ENCODE results near the gene POLR1A. TPM values are rescaled to one million over a fixed set of nuclear protein-coding genes. Genes with fewer than 3 reads are reported as not detected.

The POLR1A gene
- polyA plus RNA-seq, 3 donors: 0.45 to 2.1 (median 1.6) TPM

- 84% methylated on average over 5 of the region's 7 CpGs for WGBS (ENCODE audit: insufficient coverage)
- Mint-ChIP-seq H3K27me3 (ENCODE audit: low read depth in 3 of 3) (no peaks in the 10 kb centered on the region), H3K36me3 (peaks cover 17 to 18% of the 10 kb centered on the region in 2 donors), H3K4me3 (no peak overlapping the region), H3K4me1 (peaks cover 36% of the 10 kb centered on the region), H3K27ac (no peak overlapping the region), H3K9me3 (peaks cover 0 to 3% (median 0%) of the 10 kb centered on the region in 7 donors)
- Histone ChIP-seq H3K27ac (ENCODE audit: low read depth in 1 of 2, low read length in 2 of 2) (no peak overlapping the region), H3K27me3 (ENCODE audit: control insufficient read depth in 2 of 2, insufficient read depth in 2 of 2, low read length in 2 of 2) (no peaks in the 10 kb centered on the region), H2AFZ (ENCODE audit: insufficient read depth, low read depth, low read length, poor library complexity, severe bottlenecking) (no peak overlapping the region), H4K20me1 (ENCODE audit: insufficient read depth, low read length) (no peaks in the 10 kb centered on the region), H3K36me3 (replicated peaks in 1 of 2; ENCODE audit: control insufficient read depth in 1 of 2, insufficient read depth in 2 of 2, low read length in 2 of 2) (peaks cover 7 to 8% of the 10 kb centered on the region in 2 donors), H3K9ac (ENCODE audit: insufficient read depth, low read length, poor library complexity, severe bottlenecking) (no peak overlapping the region), H3K4me2 (replicated peaks; ENCODE audit: extremely low read depth, low read length, poor library complexity, severe bottlenecking) (no peak overlapping the region), H3K79me2 (ENCODE audit: insufficient read depth, low read length) (no peaks in the 10 kb centered on the region), H3K9me3 (replicated peaks in 1 of 2; ENCODE audit: control insufficient read depth in 1 of 2, insufficient read depth in 1 of 2, low read length in 2 of 2) (no peaks in the 10 kb centered on the region), H3K4me3 (replicated peaks in 1 of 3; ENCODE audit: low read depth in 2 of 3, low read length in 3 of 3) (no peak overlapping the region), H3K4me1 (ENCODE audit: control insufficient read depth in 1 of 2, insufficient read depth in 2 of 2, low read length in 2 of 2) (peaks cover 29 to 36% of the 10 kb centered on the region in 2 donors)
- no peak for DNase-seq
- TF ChIP-seq CTCF (IDR thresholded peaks at IDR 0.05): no peak
- intact Hi-C loops (cut with micrococcal nuclease): no loop called here
Observed at GRCh38 chr2:86020984-86021383, 84.7 kb downstream of the POLR1A start.

- no peak overlapping the region for H3K4me3 ChIP-seq (replicated peaks in 1 of 3; ENCODE audit: low read depth in 2 of 3, low read length in 3 of 3)
- no peaks in the 10 kb centered on the region for H3K79me2 ChIP-seq (ENCODE audit: insufficient read depth, low read length)
- TF ChIP-seq CTCF (IDR thresholded peaks at IDR 0.05): no peak
- no peak overlapping the region for H3K9ac ChIP-seq (ENCODE audit: insufficient read depth, low read length, poor library complexity, severe bottlenecking)
- Mint-ChIP-seq H3K4me1 (peaks cover 47% of the 10 kb centered on the region), H3K27me3 (ENCODE audit: low read depth in 3 of 3) (no peaks in the 10 kb centered on the region), H3K36me3 (peaks cover 7 to 10% of the 10 kb centered on the region in 2 donors), H3K9me3 (peaks cover 6 to 13% (median 8%) of the 10 kb centered on the region in 7 donors), H3K4me3 (no peak overlapping the region), H3K27ac (peak overlapping the region in 5 of 7 donors; percentile 52 to 97 (median 75))
- no peak overlapping the region for H3K4me2 ChIP-seq (replicated peaks; ENCODE audit: extremely low read depth, low read length, poor library complexity, severe bottlenecking)
- H3K4me1 ChIP-seq (ENCODE audit: control insufficient read depth in 1 of 2, insufficient read depth in 2 of 2, low read length in 2 of 2): peaks cover 39 to 48% of the 10 kb centered on the region in 2 donors
- no peak for DNase-seq
- 93% methylated on average over 3 of the region's 5 CpGs for WGBS (ENCODE audit: insufficient coverage)
- no peaks in the 10 kb centered on the region for H3K27me3 ChIP-seq (ENCODE audit: control insufficient read depth in 2 of 2, insufficient read depth in 2 of 2, low read length in 2 of 2)
- no peaks in the 10 kb centered on the region for H3K36me3 ChIP-seq (replicated peaks in 1 of 2; ENCODE audit: control insufficient read depth in 1 of 2, insufficient read depth in 2 of 2, low read length in 2 of 2)
- H3K9me3 ChIP-seq (replicated peaks in 1 of 2; ENCODE audit: control insufficient read depth in 1 of 2, insufficient read depth in 1 of 2, low read length in 2 of 2): peaks cover 6 to 11% of the 10 kb centered on the region in 2 donors
- no peaks in the 10 kb centered on the region for H4K20me1 ChIP-seq (ENCODE audit: insufficient read depth, low read length)
- peak overlapping the region in 1 of 2 donors; percentile 1 for H3K27ac ChIP-seq (ENCODE audit: low read depth in 1 of 2, low read length in 2 of 2)
- no peak overlapping the region for H2AFZ ChIP-seq (ENCODE audit: insufficient read depth, low read depth, low read length, poor library complexity, severe bottlenecking)
- intact Hi-C loops (cut with micrococcal nuclease): no loop called here
Observed at GRCh38 chr2:86019121-86019520, 86.6 kb downstream of the POLR1A start.
